ENCODE measurements around the gene ARID4B.
"Not testable (repeated sequence)": the region's sequence is repeated elsewhere in the genome, so short reads cannot be mapped to it uniquely, and the experiment has no call there.

Gene ARID4B

DNA sequence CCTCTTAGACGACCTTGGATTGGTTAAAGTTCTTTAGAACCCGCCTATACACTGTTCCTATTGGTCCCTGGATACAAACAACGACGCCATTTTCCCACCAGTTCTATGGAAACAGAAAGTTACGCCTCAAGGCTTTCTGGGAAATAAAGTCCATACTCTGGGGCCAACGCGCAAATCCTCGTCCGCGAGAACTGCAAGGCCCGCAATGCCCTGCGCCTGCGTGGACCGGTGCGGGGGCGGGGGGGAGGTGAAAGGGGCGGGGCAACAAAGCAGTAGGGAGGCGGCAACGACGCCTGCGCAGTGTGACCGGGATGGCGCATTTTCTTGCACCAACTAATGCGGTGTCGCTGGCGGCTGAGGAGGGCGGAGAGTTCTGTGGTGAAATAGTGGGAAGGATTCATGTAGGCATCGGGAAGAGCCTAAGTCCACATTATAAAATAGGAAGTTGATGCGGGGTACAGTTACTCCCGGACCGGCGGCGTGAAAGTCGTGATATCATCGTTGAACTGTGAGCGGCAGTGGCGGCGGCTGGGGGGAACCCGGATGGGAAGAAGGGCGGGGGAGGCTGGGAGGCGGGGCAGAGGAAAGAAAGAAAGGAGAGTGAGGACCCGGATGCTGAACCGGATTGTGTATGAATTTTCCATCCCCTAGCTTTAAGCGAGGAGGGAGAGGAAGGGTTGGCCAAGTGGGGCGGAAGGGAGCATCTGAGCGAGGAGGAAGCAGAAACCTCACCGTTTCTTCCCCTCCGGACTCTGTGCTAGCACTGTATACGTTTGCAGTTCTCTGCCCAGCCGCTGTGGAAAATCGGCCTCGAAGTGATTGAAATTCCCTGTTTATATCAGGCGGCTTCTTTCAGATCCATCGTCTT is 526 bp upstream of the ARID4B start, which contains the start of gene GGPS1:
TSS of gene GGPS1 (plus strand) at position 300 of the 868 bp plus-strand sequence. CDS start 6,695 bp downstream, outside the sequence.
- DNase-seq (ENCODE audit: low read depth): peak; percentile 100

DNA sequence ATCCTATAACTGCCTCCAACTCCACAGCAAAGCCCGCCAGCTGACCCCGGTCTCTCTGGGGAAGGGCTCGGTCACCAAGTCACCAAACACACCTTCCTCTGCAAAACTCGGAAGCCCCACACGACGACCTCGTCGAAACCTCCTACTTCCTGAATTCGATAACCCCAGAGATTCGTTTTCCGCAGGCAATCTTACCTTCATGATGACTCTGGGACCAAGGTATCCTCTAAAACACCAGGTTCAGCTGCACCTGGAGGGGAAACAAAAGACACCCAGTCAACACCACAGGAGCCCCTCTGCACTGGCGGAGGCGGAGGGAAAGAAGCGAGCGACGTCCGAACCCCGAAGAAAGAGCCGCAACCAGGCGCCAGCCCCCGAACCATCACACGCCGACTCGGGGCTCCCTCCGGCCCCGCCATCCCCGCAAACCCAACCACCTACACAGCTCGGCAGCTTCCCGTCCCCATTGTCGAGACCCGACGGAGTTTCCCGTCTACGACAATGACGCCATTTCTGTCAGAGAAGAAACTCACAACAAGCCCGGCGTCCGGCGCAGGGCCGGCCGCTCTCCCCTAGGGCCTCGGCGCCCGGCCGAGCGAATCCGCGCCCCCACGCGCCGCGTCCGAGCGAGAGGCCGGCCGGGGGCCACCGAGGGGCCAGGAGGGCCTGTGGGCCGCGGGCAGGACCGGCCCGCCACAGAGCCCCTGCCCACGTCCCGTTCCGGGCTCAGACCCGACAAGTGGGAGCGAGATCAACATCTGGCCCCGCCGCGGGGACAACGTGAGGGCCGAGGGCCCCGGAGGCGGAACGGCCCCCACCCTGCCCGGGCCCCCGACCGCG is 1.0 kb downstream of the ARID4B start:
- DNase-seq (ENCODE audit: low read depth): peak; percentile 53

DNA sequence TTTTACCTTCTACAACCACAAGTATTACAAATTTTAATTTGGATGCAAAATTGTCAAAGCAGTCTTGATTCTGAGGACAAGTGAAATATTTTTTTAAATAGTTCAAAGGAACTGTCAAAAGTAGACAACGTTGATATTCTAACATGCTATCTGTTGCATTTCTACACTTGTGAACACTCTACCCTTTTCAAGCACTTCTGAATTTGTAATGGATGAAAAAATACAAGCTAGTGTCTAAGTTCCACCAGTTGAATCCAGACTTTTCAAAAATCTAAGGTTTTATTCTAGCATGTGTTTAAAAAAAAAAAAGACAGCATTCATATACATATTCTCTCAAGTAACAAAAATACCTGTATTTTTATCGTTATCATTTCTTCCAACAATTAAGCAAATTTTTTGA is 2.1 kb downstream of the ARID4B start:
- DNase-seq (ENCODE audit: low read depth): no peak

DNA sequence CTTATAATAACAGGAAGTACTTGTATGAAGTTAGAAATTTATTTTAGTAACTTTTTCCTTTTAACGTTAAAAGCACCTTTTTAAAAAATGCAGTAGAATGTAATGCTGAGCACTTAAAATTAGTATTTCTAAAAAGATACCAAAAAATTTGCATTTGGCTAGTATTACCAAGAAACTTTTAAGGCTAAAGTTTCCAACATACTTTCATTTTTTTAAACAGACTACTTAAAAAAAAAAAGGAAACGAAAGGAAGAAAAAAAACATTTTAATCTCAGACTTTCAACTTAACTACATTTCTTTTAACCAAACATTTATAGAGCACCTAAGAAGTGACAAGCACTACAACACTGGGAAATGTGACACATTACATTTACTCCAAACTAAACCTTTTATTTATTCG is 2.8 kb downstream of the ARID4B start:
- DNase-seq (ENCODE audit: low read depth): no peak

DNA sequence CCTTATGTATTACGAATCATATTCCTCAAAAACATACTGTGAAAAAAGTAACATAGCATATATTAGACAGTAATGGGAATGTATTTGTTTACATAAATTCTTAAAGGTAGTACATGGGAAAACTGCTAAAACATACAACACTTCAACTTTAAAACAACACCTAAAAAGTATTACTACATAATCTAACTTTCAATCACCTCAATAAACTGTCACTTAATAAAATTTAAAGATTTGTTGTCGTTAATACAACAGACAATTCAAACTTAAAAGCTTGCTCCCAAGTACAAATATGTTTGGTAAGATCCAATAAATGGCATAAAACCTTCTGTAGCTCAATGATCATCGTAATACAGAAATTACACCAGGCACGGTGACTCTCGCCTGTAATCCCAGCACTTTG is 3.7 kb downstream of the ARID4B start:
- no peak for DNase-seq (ENCODE audit: low read depth)

DNA sequence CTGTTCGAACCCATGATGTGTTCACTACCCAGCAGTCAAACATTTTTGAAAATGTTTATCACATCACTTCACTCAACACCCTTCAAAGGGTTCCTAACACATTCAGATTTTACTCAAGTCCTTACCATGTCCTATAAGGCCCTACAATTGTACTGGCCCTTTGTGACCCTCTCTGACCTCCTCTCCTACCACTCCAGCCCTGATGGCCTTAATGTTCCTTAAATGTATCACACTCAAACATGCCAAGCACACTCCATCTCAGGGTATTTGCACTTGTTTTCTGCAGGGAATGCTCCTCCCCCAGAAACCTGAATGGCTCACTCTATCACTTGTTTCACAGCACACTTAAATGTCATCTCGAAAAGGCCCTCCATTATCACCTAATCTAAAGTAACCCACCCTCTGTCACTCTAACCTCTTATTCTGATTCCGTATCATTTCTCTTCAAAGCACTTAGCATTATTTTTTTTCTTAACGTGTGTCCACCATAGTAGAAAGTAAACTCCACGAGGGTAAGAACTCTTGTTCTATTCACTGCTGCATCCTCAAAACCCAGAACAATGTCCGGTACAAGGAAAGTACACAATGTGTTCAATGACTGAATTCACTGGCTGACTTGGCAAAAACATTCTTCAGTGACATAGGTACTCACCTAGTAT is 7.3 kb downstream of the ARID4B start:
- no peak for DNase-seq (ENCODE audit: low read depth)

DNA sequence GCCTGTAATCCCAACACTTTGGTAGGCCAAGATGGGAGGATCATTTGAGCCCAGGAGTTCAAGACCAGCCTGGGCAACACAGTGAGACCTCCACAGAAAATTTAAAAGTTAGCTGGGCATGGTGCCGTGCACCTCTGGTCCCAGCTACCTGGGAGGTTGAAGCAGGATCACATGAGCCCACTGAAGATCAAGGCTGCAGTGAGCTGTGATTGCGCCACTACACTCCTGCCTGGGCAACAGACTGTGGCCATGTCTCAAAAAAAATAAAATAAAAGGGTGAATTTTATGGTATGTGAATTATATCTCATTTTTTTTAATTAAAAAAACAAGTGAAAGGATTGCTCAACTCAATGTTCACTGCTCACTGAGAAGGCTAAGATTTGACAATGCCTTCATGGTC is 8.7 kb downstream of the ARID4B start:
- DNase-seq (ENCODE audit: low read depth): no peak

DNA sequence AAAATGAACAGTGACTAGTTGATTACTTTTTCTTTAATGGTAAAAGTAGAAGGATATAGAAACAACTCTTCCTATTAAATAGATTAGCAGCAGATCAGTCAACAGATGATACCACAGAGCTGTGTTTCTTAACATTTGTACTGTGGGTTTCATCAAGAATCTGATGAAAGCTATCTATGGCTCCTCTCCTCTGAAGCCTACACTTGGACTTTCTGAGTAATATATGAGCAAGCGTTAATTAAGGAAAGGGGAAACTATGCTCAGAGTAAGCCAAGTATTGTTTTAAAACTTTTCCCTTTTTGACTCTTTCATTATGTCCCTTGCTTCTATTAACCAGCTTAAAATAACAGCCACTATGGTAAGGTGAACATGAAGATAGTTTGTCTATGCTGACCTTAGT is 10.8 kb downstream of the ARID4B start:
- DNase-seq (ENCODE audit: low read depth): no peak

DNA sequence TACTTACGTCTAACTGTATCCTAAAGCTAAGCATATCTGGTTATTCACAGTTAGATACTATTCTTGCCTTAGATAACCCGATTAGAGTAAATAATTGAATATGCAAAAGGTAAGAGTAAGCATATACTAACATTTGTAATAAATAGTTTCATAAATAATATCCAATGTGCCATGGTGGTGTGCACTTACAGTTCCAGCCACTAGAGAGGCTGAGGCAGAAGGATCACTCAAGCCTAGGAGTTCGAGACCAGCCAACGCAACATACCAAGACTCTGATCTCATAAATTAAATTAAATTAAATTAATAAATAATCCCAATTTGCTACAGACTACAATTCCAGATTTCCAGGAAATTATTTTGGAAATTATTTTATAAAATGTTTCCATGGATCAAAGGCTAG is 12.2 kb downstream of the ARID4B start:
- no peak for DNase-seq (ENCODE audit: low read depth)

DNA sequence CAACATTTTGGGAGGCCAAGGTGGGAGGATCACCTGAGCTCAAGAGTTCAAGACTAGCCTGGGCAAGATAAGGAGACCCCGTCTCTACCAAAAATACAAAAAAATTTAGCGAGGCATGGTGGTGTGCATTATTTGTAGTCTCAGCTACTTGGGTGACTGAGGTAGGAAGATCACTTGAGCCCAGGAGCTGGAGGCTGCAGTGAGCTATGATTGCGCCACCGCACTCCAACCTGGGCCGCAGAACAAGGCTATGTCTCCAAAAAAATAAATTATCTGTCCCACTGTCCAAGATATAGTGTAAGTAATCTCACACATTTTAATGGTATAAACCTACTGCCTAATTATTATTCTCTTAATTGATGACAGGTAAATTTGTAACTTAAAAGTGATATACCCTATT is 12.8 kb downstream of the ARID4B start:
- DNase-seq (ENCODE audit: low read depth): no peak

DNA sequence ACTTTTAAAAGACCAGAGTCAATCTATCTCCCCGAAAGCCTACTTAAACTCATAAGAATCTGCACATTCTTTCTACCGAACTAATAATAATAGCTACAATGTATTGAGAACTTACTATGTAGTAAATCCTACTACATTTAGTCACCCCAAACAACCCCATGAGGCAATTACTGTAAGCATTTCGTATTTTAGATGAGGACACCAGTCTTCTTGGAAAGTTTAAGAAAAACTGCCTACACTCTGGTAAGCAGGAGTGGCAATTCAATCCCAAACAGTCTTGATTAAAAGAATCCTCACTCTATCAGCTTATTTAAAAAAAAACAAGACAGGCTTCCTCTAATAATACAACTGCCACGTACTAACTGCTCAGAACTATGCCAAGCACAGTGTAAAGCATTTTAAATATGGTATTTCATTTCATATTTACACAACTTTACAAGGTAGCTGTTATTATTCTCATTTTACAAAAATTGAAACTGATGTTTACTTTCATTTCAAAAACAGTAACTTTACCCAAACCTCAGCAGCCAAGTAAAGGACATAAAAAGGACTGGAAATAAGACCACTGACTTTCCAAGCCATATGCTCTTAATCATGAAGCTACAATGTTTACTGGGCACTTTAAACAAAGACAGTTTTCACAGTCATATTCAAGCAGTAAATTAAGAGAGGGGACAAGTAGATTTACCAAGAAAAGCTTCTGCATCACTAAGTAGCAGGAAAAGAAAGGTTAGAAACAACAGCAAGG is 13.9 kb downstream of the ARID4B start:
- no peak for DNase-seq (ENCODE audit: low read depth)

DNA sequence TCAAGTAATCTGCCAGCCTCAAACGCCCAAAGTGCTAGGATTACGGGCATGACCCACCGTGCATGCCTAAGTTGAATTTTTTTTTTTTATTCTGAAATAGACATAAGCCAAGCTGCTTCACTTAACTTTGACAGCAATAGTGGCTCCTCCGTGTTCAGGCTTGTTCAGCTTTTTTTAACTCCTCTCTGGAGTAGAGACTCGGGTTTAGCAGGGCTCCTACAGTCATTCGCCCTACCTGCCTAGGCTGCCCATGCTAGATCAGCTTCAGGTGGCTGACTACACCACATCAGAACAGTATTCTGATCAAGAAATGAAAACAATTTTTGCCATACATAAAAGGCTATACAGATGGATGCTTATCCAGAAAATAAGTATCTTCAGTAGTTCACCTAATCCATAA is 14.7 kb downstream of the ARID4B start:
- DNase-seq (ENCODE audit: low read depth): no peak

DNA sequence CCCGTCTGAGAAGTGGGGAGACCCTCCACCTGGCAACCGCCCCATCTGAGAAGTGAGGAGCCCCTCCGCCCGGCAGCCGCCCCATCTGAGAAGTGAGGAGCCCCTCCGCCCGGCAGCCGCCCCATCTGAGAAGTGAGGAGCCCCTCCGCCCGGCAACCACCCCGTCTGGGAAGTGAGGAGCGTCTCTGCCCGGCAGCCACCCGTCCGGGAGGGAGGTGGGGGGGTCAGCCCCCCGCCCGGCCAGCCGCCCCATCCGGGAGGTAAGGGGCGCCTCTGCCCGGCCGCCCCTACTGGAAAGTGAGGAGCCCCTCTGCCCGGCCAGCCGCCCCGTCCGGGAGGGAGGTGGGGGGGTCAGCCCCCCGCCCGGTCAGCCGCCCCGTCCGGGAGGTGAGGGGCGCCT is 18.8 kb downstream of the ARID4B start:
- DNase-seq (ENCODE audit: low read depth): not testable (repeated sequence)

DNA sequence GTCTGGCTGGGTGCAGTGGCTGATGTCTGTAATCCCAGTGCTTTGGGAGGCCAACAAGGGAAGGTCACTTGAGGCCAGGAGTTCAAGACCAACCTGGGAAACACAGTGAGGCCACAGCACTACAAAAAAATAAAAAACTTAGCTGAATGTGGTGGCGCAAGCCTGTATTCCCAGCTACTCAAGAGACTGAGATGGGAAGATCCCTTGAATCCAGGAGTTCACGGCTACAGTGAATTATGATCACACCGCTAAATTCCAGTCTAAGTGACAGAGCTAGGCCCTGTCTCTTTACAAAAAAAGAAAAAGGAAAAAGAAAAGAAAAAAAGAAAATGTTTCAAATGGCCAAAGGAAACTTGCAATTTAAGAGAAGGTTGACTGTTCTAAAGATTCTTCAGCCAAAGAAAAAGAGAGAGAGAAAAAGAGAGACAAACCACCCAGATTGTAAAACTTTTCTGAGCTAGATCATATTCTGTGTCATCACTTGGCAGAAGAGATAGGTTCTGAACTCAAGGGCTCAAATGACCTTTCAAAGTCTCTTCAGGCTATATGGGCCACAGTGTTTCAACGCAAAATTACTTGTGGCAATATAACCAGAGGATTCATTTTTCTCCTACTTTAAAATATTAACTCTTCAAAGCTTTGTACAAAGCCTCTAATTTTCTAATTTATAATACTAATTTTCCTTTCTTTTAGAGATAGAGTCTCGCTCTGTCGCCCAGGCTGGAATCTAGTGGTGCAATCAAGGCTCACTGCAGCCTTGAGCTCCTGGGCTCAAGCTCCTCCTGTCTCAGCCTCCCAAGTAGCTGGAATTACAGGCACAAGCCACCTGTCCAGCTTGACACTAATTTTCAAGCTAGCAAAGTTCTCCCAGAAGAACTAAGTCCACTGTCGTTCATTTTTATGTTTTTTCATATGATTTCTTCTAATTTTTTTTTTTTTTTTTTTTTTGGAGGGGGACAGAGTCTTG is 20.5 kb downstream of the ARID4B start:
- no peak for DNase-seq (ENCODE audit: low read depth)

DNA sequence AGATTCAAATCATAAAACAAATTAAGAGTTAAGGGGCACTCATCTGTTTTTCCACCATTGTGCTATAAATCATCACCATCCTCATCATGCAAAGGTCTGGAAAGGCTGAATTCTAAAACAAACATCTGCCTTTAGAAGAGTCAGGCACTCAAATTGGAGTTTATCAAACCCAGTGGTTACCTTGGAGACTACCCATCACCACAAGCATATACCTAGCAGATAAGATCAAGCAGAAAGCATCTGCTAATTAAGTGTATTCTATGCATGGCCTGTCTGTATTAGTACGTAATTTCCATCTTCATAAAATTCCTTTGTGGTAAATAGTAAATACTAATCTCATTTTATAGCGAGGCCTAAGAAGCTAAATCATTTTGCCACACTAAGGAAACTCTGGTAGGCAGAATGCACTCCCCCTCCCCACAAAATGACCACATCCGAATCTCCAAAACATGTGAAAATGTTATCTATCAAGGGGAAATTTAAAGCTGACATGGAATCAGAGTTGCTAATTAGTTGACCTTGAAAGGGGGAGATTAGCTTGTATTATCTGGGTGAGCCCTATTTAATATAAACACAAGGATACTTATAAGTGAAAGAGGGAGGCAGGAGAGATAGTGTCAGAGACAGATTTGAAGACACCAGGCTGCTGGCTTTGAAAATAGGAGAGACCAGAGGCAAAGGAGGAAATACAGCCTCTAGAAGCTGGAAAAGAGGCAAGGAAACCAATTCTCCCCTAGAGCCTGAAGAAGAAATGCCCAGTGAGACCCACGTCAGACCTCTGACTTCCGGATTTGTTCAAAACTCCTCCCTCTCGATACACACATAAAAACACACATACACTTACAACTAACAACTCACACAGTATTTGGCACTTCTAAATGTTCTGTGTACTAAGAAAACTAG is 23.2 kb downstream of the ARID4B start:
- DNase-seq (ENCODE audit: low read depth): no peak

DNA sequence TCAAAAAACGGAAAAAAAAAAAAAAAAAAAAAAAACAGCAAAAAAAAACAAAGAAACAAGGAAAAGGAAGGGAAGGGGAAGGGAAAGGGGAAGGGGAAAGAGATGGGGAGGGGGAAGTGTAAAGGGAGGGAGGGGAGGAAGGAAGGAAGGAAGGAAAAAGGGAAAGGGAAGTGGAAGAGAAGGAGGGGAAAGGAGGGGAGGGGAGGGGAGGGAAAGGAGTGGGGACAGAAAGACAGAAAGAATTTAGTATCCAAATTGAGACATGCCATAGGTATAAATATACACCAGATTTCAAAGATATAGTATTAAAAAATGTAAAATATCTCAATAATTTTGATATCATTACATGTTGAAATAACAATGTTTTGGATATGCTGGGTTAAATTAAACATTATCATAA is 25.8 kb downstream of the ARID4B start:
- no peak for DNase-seq (ENCODE audit: low read depth)

DNA sequence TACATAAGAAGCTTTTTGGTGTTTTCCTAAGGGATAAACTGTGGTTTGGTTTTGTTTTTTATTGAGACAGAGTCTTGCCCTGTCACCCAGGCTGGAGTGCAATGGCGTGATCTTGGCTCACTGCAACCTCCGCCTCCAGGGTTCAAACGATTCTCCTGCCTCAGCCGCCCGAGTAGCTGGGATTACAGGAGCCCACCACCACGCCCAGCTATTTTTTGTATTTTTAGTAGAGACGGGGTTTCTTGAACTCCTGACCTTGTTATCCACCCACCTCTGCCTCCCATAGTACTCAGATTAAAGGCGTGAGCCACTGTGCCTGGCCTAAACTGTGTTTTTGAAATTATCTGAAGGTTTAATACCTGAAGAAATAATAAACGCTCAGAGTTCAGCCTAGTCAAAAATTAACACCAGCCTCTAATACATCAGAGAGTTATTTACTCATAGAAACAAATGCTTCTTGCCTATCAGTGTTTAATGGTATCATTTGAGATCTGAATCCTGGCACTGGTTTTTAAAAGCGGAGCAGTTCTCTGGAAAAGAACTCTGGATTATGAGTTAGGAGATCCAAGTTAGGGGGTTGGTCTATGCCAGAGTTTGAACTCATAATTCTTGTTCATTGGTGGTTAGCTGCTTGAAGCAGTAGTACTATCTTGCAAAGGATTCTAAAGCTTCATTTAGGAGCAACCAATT is 28.7 kb downstream of the ARID4B start:
- no peak for DNase-seq (ENCODE audit: low read depth)

DNA sequence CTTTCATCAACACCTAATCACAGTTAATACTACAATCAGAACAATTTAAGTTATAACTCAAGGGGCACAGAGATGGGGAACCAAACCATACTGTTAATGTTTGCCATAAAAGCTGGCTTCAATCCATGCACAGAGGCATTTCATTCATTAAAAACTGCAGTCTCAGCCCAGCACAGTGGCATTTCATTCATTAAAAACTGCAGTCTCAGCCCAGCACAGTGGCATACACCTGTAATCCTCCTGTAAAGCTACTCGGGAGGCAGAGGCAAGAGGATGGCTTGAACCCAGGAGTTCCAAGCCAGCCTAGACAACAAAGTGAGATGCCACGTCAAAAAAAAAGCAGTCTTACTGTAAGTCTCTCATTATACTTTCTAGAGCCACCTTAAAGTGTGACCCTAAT is 29.2 kb downstream of the ARID4B start:
- DNase-seq (ENCODE audit: low read depth): no peak

DNA sequence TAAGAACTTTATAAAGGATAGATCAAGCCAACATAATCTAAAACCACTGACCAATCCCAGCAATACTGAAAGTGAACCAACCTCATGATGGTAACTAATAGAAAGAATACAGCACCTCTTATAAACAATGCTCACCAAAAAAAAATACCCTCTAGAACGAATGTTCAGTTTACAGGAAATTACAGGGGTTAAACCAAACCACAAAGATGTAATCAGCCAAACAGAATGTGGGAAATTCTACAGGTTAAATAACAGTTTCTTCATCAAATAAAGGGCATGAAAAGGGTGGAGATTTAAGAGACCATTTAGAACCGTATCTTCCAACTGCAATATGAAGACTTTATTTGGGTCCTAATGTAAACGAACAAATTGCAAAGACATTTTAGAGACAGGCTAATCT is 30.4 kb downstream of the ARID4B start:
- peak; percentile 45 for DNase-seq (ENCODE audit: low read depth)

All from ELR (cell line).